IMR-90 (cell line): ENCODE results near the gene CD9.

ENCODE experiments used
- BHLHE40 ChIP-seq: fragments of 150-350 bp; IDR thresholded peaks from 2 replicates; pipeline ENCODE4 v1.6.1; 2016; ENCODE audit warnings: mild to moderate bottlenecking, low read depth, low read length
- CEBPB ChIP-seq: IDR thresholded peaks from 2 replicates; pipeline ENCODE4 v1.6.1; 2012; ENCODE audit warnings: low read depth, low read length, improper control_type of control experiment
- CTCF ChIP-seq: conservative IDR thresholded peaks from 2 replicates; pipeline ENCODE4 v1.5.1; 2012; ENCODE audit warnings: mild to moderate bottlenecking, low read depth, low read length, improper control_type of control experiment
- MAFK ChIP-seq: IDR thresholded peaks from 2 replicates; pipeline ENCODE4 v1.6.1; 2012; ENCODE audit warnings: low read depth, low read length, improper control_type of control experiment
- MAZ ChIP-seq: IDR thresholded peaks from 2 replicates; pipeline ENCODE4 v1.6.1; 2012; ENCODE audit warnings: low read depth, mild to moderate bottlenecking, low read length, improper control_type of control experiment, moderate library complexity, borderline replicate concordance
- MXI1 ChIP-seq: IDR thresholded peaks from 2 replicates; pipeline ENCODE4 v1.6.1; 2012; ENCODE audit warnings: low read depth, mild to moderate bottlenecking, low read length, moderate library complexity, borderline replicate concordance
- NFE2L2 ChIP-seq: fragments of 150-350 bp; IDR thresholded peaks from 2 replicates; pipeline ENCODE4 v1.6.1; 2016; ENCODE audit warnings: low read depth, mild to moderate bottlenecking, low read length
- POLR2A ChIP-seq: IDR thresholded peaks from 2 replicates; pipeline ENCODE4 v1.6.1; 2012; ENCODE audit warnings: mild to moderate bottlenecking, low read depth, low read length
- RAD21 ChIP-seq: IDR thresholded peaks from 2 replicates; pipeline ENCODE4 v1.6.1; 2012; ENCODE audit warnings: low read length, improper control_type of control experiment
- RCOR1 ChIP-seq: IDR thresholded peaks from 2 replicates; pipeline ENCODE4 v1.6.1; 2012; ENCODE audit warnings: mild to moderate bottlenecking, low read length, improper control_type of control experiment; ENCODE audit not compliant: insufficient replicate concordance
- RFX5 ChIP-seq: IDR thresholded peaks from 2 replicates; pipeline ENCODE4 v1.8.0; 2012; ENCODE audit warnings: low read depth, mild to moderate bottlenecking, low read length, moderate library complexity
- SMC3 ChIP-seq: fragments of 150-350 bp; IDR thresholded peaks from 2 replicates; pipeline ENCODE4 v1.6.1; 2016; ENCODE audit warnings: low read depth, mild to moderate bottlenecking, antibody characterized with exemption, low read length, moderate library complexity
- TF ChIP-seq, protein P1 (sequence below): fragments of 150-350 bp; IDR thresholded peaks from 2 replicates; pipeline ENCODE4 v1.6.1; 2017; ENCODE audit warnings: mild to moderate bottlenecking, antibody characterized with exemption, low read length, low read depth

DNA sequence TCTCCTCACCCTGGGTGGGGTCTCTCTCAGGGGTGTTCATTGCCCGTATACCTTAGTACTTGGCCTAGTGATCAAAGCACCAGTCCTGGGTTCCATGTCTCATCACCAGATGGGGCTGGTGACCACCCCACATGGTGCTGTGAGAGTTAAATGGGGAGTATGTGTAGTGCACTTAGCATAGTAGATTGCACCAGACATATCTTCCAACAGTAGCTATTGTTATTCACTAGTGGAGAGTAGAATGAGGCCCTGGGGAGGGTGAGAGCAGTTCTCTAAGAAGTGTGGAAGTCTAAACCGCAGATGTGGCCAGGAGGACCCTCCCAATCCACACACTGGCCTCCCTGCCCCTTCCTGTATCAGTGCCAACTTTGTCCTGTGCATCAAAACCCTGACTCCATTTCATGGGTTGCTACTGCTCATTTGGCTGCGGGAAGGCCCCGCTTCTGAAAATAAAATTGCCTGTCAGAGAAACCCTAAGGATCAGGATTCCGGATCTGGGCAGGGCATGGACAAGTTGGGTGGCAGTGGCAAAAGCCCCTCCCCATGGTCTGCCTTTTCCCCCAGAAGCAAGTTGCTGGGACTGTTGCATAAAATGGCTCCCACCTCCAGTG, 4.4 kb downstream of the CD9 start:
- no peak for TF ChIP-seq CEBPB
- TF ChIP-seq CTCF, result no peak
- no peak for TF ChIP-seq POLR2A
- no peak for TF ChIP-seq MXI1
- no peak for TF ChIP-seq NFE2L2
- no peak for TF ChIP-seq RFX5
- TF ChIP-seq SMC3, result no peak
- TF ChIP-seq RCOR1, result no peak
- TF ChIP-seq MAFK, result no peak
- TF ChIP-seq MAZ, result no peak
- TF ChIP-seq, protein P1, sequence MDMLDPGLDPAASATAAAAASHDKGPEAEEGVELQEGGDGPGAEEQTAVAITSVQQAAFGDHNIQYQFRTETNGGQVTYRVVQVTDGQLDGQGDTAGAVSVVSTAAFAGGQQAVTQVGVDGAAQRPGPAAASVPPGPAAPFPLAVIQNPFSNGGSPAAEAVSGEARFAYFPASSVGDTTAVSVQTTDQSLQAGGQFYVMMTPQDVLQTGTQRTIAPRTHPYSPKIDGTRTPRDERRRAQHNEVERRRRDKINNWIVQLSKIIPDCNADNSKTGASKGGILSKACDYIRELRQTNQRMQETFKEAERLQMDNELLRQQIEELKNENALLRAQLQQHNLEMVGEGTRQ, result no peak
- TF ChIP-seq BHLHE40, result no peak
- no peak for TF ChIP-seq RAD21
